HG03108 (cell line): Measurements from ENCODE around the gene TMEM53.

ENCODE experiments used
- ATAC-seq: cut with Tn5 transposase; IDR thresholded peaks from one replicate; pipeline ENCODE4 v1.9.1; 2021; ENCODE audit warnings: moderate library complexity; ENCODE audit not compliant: unreplicated experiment

Gene TMEM53

DNA sequence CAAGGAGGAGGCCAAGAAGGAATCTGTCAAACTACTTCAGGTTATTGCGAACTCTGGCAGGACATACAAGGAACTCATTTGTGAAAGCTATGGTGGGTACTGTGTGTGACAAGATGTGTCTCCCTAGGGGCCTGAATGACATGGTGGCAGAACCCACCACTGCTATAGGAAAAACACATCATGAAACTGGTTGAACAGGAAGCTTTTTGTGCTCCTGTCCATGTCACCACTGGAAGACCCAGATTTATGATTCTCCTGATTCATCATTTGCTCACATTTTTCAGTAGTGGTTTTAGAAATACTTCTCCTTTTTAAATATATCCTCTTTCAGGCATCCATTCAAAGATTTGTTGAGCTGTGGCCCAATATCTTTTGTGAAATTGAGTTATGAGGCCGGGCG, 23.9 kb upstream of the TMEM53 start:
- no peak for ATAC-seq

DNA sequence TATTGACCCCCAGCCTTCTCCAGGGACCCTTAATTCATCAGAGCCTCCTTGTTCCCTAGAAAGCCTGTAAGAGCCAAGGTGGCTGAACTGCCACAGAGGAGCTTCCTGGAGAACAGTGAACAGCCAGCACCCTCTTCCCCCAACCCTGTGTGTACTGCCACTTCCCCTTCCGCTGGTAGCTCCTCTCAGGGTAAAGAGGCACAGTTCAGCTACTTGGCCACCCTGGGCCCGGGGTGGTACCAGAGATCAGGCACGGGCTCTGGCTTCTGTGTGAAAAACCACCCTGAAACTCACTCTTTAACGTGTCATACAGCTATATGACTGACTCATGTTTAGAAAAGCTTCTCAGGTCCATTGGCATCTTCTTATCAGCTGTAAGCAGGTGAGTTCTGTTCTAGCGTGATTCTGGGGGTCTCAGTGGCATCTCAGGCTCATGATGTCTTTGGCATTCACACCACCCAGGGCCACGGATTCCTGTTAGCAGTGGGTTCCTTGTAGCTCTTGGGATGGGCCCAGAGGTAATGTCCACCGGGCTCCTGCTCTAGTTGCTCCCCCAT, 22.6 kb upstream of the TMEM53 start:
- ATAC-seq, result peak; percentile 47

DNA sequence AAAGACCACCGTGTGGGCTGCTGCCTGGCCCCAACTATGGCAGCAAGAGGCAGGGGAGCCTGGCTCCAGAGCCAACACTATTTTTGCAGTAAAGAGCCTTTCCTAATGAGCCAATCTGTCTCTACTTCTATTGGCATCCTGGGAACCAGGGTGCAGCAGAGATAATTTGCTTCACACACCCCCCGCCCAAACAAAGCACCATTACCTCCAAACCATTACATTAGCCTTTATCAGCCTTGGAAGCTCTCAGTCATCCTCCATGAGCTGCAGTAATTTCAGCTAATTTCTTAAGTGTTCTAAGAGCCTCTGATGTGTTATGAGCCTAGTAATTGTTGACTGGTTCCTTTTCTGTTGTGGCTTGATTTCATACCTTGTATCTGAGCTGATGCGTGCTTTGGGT, 21.8 kb upstream of the TMEM53 start:
- no peak for ATAC-seq

DNA sequence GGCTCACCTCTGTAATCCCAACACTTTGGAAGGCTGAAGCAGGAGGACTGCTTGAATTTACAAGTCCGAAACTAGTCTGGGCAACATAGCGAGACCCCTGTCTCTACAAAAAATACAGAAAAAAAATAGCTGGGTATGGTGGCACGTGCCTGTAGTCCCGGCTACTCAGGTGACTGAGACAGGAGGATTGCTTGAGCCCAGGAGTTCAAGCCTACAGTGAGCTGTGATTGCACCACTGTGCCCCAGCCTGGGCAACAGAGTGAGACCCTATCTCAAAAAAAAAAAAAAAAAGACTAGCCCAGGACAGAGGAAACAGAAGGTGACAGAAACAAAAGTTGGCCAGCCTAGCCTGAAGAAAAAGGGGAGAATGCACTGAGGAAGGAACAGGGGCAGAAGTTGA, 21.4 kb upstream of the TMEM53 start:
- ATAC-seq, result no peak

DNA sequence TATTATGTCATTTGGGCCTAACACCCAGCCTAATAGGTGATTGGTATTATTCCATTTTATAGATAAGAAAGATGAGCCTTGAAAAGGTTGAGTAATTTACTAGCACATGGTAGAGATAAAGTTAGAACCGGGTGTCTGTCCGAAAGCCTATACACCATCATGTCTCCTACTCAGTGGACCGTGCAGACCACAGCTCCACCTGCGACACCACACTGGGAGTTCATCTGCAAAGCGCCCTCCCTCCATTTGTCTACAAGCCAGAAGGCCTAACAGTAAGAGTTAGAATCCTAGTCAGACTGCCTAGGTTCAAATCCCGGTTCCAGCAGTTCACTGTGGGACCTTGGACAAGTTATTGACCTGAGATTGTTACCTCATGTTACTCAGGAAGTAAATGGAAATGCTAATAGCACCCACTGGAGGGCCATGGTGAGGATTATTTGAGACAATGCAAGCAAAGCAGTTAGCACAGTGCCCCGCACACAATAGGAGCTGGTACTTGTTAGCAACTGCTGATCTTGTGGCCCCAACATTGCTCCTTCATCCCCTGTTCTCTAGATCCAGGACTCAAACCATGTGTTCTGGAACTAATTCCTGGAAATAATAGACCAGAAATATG, 20.7 kb upstream of the TMEM53 start:
- peak; percentile 67 for ATAC-seq

DNA sequence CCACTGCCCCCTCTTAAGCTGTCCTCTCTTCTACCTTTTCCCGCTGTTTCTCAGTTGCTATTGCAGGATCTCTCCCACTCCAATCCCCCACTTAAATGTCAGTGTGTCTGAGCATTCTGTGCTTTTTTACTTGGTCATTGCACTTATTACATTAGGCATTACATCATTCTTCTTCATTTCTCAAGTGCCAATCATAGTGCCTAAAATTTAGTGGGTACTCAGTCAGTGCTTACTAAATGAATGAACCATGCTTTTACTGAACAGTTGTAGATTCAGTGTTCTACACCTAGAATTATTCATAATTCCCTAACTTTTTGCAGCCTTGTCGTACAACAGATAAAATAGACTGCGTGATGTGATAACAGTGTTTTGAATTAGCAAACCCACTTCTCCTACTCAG, 19.6 kb upstream of the TMEM53 start:
- ATAC-seq, result no peak

DNA sequence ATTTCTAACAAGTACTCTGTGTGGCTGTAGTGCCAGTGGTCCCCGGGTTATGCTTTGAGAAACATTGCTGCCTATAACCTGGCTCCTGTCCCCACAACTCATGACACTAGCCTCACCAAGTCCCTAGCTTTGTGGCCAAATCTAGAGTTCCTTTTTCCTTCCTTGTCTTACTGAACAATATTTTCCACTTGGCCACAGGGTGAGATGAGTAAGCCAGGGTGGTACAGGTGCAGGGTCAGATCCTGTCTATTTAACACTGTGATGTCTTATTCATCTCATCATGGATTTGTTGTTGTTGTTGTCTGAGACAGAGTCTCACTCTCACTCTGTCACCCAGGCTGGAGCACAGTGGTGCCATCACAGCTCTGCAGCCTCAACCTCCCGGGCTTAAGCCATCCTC, 18.9 kb upstream of the TMEM53 start:
- ATAC-seq, result no peak

DNA sequence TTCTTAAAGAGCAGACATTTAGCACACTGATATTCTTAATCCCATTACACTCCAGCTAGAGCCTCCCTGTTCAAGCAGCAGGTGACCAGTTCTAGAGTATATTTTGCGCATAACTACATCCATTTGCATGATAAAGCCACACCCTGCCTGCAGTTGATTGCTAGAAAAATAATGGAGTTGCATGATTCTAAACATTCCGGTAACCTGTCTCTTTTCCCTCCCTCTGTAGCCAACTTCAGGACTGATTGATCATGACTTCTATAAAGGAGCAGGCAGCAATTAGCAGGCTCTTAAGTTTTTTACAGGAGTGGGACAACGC, 15.1 kb upstream of the TMEM53 start:
- ATAC-seq, result no peak

DNA sequence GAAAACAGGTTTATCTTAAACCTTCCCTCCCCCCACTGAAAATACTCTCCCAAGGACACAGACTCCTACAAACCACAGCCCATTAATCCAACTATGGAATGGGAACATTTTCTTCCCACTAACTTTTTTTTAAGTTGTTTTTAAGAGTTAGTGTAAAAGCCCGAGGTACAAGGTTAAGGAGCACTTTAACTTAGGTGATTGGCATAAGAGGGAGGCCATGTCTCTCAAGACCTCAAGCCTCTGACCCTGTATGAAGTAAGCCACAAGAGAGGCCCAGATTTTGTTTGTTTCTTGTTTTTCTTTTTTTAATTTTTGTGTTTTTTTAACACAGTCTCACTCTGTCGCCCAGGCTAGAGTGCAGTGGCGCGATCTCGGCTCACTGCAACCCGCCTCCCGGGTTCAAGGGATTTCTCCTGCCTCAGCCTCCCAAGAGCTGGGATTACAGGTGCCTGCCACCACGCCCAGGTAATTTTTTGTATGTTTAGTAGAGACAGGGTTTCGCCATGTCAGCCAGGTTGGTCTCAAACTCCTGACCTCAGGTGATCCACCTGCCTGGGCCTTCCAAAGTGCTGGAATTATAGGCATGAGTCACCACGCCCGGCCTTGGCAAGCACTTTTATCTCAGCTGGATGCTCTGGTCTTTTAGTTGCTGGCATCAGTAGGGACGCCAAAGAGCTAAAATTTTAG, 14.6 kb upstream of the TMEM53 start:
- no peak for ATAC-seq

DNA sequence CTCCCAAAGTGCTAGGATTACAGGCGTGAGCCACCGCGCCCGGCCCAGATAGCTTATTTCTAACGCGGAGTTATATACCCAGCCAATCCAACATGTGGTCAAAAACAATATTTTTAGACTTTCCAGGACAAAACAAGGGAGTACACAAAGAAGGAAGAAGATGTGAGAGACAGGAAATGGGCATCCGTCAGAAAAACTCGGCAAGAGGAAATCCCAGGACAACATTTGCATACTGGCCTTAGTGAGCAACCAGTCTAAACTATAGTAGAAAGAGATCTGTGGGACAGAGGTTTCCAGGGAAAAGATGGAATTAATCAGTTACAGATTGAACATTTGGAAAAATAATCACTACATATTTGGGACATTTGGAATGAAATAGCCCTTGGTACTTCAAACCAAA, 11.6 kb upstream of the TMEM53 start:
- ATAC-seq, result no peak

DNA sequence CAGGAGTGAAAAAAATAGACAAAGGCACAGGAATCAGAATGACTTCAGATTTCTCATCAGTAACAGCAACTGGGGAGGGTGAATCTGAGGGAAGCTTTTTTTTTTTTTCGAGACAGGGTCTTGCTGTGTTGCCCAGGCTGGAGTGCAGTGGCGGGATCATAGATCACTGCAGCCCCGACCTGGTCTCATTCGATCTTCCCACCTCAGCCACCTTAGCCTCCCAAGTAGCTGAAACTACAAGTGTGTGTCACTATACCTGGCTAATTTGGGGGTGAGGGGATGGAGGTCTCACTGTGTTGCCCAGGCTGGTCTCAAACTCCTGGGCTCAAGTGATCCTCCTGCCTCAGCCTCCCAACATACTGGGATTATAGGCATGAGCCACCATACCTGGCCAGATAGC, 10.9 kb upstream of the TMEM53 start:
- ATAC-seq, result no peak

DNA sequence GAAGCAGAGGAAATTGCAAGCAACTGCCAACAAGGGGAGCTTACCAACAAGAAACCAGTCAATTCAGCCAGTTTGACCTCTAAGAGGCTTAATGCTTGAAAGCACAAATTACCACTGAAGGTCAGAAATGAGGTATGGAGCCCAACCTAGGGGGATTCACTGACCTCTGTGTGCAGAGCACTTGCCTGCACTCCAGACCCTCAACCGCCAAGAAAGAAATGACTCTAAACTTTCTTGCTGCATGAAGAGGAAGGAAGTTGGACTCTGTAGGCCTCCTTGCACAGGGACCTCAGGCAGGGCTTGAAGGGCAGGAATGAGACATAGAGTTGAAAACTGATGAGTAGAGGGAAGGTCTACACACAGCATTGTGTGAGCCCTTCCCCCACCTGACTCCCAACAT, 10.2 kb upstream of the TMEM53 start:
- ATAC-seq, result peak; percentile 87

DNA sequence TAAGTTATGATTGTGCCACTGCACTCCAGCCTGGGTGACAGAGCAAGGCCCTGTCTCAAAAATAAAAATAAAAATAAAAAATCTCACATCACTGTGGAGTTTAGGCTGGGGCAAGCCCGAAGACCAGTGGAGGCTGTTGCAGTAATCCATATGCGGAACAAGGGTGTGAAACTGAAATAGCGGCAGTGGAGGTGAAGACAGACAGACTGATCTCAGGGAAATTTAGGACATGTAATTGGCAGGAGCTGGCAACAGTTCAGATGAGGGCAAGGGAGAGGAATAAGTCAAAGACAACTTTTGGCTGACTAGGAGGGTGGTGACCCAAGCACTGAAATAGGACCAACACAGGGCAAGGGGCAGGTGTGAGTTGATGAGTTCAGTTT, 8.6 kb upstream of the TMEM53 start:
- no peak for ATAC-seq

DNA sequence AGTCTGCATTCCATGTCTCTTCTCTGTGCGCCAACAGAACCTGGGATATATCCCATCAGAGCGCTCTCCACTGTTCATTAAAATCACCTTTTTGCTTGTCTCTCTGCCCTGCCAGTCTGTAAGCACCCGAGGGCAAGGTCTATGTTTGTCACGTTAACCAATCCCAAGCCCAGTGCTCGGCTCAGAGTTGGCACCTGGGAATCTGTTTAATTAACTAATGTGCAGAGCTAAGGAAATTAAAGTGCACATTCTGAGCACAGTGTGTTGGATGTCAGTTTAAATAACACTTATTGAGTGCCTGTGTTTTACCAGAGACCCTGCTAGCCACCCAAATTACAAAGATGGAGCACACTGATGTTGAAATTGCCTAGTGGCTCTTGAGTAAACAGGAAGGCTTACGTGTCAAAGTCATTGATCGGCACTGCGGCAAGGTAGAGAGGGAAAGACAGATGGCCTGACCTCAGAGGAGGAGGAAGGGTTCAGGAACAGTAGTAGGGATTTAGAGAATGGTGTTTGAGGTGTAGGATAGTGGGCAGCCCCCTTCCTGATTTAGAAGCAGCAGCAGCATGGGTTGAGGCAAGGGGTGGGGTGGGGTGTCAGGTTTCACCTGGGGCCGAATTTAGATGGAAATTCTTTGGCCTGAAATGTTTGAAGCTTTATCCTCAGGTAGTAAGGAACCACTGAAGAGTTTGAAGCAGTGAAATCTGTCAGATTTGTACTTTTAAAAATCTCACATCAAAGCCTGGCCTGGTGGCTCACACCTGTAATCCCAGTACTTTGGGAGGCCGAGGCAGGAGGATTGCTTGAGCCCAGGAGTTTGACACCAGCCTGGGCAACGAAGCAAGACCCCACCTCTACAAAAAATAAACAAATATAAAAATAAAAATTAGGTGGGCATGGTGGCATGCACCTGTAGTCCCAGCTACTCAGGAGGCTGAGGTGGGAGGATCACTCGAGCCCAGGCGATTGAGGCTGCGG, 7.9 kb upstream of the TMEM53 start:
- no peak for ATAC-seq

DNA sequence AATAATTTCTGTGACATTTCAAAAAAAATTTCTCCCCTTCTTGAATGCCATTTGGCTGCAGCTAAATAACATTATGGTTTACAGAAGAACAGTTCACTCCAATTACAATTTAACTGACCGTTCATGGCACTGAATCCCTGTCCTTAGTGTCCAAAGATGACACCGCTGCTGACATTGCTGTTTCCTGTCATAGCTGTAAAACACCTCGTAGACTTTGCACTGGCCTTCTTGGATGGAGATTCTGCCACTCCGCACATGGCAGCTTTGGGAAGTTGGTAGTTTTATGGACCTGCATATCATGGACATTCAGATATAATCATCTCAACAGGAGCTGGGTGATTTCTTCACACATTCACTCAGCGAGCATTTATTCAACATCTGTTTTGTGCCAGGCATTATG, 5.2 kb upstream of the TMEM53 start:
- ATAC-seq, result no peak

DNA sequence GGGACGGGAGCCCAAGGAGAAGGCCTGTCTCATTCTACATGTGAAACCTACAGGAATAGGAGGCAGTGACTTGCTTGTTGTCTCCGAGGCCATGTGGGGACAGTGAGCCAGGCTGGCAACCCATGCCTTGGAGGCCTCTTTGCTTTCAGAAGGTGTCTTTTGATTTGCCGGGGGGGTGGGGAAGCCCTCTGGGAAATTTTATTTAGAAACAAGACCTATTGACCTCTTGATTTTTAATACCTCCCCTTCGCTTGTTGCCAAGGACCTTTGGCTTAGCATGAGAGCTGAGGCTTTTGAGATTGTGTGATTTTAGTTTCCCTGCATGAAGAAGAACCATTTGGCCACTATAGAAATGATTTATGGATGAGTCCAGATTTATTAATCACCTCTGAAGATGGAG, 4.3 kb upstream of the TMEM53 start:
- ATAC-seq, result no peak

DNA sequence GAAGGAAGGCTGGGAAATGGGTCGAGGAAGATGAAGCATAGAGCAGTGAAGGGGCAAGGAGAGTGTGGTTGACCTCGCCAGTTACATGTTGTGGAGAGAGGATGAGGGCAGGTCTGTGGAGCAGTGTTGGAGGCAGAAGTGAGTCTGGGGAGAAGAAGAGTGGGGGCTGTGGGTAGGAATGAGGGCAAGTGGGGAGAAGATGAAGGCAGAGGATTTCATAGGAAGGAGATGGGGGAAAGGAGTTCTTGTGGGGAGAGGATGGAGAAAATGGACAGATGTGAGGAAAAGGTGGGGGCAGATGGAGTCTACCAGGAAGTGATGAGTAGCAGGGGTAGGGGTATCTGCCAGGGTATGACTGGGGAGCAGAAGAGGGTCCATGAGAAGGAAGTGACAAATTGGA, 3.8 kb upstream of the TMEM53 start:
- no peak for ATAC-seq

DNA sequence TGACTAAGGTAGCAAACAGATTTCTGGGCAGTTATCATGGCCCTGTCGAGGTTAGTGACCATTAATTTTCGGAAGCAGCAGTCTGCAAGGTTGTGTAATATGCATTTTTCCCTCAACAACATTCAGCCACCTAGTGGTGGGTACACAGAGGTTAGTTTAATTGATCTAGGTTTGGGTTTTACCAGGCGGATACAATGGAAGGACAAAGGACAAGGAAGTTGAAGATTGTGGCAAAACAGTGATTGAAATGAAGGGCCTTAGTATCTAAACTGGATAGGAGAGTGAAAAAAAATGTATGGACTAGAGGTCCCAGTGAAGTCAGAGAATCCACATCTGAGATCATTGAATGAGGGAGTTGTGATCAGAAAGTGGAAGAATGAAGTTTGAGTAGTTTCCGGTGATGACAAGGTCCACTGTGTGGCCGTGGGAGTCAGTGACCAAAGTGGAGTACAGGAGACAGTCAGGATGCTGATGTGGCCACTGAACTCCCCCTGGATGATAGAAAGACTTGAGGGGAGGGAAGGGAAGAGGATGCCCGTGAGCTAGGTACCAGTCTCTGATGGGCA, 3.0 kb upstream of the TMEM53 start:
- ATAC-seq, result no peak

DNA sequence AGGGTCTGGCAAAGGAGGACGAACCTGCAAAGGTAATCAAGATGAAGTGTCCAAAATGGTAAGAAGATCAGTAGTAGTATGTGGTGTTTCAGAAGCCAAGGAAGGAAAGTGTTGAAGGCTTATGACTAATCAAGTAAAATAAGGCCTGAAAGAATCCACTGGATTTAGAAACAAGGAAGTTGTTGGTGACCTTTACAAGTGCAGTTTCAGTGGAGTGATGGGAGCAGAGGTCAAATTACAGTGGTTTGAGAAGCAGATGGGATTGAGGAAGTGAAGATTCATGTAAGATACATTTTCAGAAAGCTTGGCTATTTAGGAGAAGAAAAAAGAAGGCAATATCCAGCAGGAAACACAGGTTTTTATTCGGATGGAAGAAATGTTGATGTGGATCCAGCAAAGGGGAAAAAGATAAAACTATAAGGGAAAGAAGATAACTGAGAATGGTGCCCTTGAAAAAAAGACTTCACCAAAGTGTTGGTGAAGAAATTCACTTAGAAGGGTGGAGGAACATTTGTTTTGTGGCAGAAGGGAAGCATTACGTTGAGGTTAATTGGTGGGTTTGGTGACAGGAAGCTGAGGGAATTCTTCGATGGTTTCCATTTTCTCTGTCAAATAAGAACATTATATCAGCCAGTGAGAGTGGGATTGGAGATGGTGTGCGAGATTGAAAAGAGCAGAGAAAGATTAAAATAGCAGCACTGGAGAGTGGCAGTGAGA, 2.4 kb upstream of the TMEM53 start:
- no peak for ATAC-seq

DNA sequence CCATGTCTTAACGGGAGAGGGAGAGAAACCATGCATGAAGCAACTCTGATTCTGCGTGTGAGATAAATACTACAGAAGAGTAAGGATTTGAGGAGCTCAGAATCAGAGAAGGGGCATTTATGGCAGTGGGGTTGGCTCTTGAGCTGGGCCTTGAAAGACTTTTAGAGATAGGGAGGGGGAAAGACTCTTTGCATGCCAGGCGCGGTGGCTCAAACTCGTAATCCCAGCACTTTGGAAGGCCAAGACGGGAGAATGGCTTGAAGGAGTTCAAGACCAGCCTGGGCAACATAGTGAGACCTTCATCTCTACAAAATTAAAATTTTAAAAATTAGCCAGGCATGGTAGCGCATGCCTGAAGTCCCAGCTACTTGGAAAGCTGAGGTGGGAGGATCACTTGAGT, 905 bp upstream of the TMEM53 start:
- ATAC-seq, result no peak

DNA sequence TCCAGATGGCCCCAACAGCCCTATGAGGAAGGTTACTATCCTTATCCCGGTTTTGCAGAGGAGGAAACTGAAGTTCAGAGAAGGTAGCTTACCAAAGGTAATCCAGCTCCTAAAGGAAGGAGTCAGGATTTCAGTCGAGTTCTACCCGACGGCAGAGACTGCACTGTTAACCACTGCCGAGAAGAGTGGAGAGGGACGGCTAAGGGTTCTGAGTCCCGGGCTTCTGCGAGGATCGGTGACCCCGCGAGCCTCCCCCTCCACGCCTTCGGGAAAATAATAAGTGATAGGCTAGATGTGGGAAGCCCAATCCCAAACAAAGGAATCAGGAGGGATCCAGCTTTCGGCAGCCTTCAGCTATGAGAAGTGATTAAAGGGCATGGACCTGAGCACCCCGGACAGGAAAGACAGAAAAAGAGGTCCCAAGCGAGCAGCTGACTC, 587 bp downstream of the TMEM53 start:
- ATAC-seq, result no peak
